ENCODE measurements around the gene TUBB. TPM values are rescaled to one million over a fixed set of nuclear protein-coding genes. Genes with fewer than 3 reads are reported as not detected.

TUBB gene
- total and polyA plus RNA-seq, 9 of the 15 experiments (the other 6 are each of a cell fraction or from before 2014, with no cell fraction given), result 971 to 2,870 (median 1,478) TPM

GRCh38 chr6:30721198-30722024, 1.3 kb downstream of the TUBB start (continued):
- TF ChIP-seq ZNF79 (CRISPR knock-in tag; IDR thresholded peaks at IDR 0.05; ENCODE audit: low read depth), result no peak
- TF ChIP-seq MECOM (CRISPR knock-in tag; IDR thresholded peaks at IDR 0.05), result no peak
- TF ChIP-seq MYNN (IDR thresholded peaks at IDR 0.05), result no peak
- TF ChIP-seq MYNN (CRISPR knock-in tag; IDR thresholded peaks at IDR 0.05), result no peak
- 0 out of 2 replicates have a peak, but pooled peaks have one; percentile 35 for TF ChIP-seq ZNF695 (CRISPR knock-in tag; IDR thresholded peaks at IDR 0.05)
- TF ChIP-seq NFIX (CRISPR knock-in tag; IDR thresholded peaks at IDR 0.05; ENCODE audit: low read depth), result no peak
- TF ChIP-seq FOXJ3 (CRISPR knock-in tag; IDR thresholded peaks at IDR 0.05), result no peak
- peak in 1 of 2 experiments; percentile 59; a peak in 1 of 4 replicates for TF ChIP-seq ZNF639 (CRISPR knock-in tag; conservative IDR thresholded peaks at IDR 0.05 in 1 of 2, IDR thresholded peaks at IDR 0.05 in 1 of 2)
- TF ChIP-seq HMBOX1 (IDR thresholded peaks at IDR 0.05), result no peak
- peak; percentile 44 for TF ChIP-seq POLR2B (IDR thresholded peaks at IDR 0.05; ENCODE audit: low read depth, partially characterized antibody)
- peak; percentile 94 for TF ChIP-seq ARID4B (CRISPR knock-in tag; IDR thresholded peaks at IDR 0.05)

All from K562 (cell line).